Measurements from ENCODE around the gene CYP19A1.

DNA sequence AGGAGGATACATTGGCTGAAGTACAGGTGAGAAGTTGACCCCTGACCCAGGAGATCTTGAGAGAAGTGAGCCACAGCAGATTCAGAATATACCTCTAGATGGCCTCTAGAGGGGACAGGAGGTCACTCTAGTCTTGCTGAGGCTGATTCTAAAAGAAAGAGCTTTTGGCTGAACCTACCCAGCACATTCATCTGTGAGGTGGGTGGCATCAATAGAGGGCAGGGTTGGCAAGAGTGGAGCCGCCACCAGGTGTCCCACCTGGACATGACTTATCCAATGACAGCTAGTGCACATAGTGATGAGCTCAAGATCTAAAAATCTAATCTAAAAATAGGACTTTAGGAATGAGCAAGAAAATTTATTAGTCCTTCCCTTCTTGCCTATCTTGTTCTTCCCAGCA, 51.6 kb downstream of the CYP19A1 start:
- TF ChIP-seq GATA2 (IDR thresholded peaks at IDR 0.05; ENCODE audit: low read depth, low read length), result no peak
- no peak for TF ChIP-seq GATA3 (IDR thresholded peaks at IDR 0.05; ENCODE audit: low read depth, low read length)
